Transverse colon (tissue), 4 donors: ENCODE measurements around the gene RNFT2. TPM values are rescaled to one million over a fixed set of nuclear protein-coding genes. Genes with fewer than 3 reads are reported as not detected.
"Not testable (repeated sequence)": the region's sequence is repeated elsewhere in the genome, so short reads cannot be mapped to it uniquely, and the experiment has no call there.

Source experiments
- DNase-seq: peaks from one replicate; pipeline ENCODE4 v3.0.0-alpha.2; 2019
- H3K27ac ChIP-seq, 4 donors: fragments of 200-600 bp; sonication (generic); 2 replicates each; pipeline ENCODE4 v1.5.1; 2016 to 2018; ENCODE audit warnings: inconsistent platforms in 4 of 4
- H3K27me3 ChIP-seq: fragments of 200-600 bp; sonication (generic); 2 replicates; pipeline ENCODE4 v1.5.1; 2017; ENCODE audit warnings: inconsistent platforms
- H3K36me3 ChIP-seq, 4 donors: fragments of 200-600 bp; sonication (generic); 2 replicates each; pipeline ENCODE4 v1.5.1; 2017 to 2019; ENCODE audit warnings: inconsistent platforms in 4 of 4
- H3K4me1 ChIP-seq, 4 donors: fragments of 200-600 bp; sonication (generic); 2 replicates each; pipeline ENCODE4 v1.5.1; 2017 to 2020; ENCODE audit warnings: inconsistent platforms in 4 of 4
- H3K4me3 ChIP-seq, 4 donors: fragments of 200-600 bp; sonication (generic); 1 replicate in 1 of 4; 2 replicates in 3 of 4; pipeline versions ENCODE4 v1.5.1 to v1.6.1; 2017 to 2019; ENCODE audit warnings: inconsistent platforms in 4 of 4
- H3K9me3 ChIP-seq, 2 donors: fragments of 200-600 bp; sonication (generic); 2 replicates each; pipeline ENCODE4 v1.5.1; 2017 to 2019; ENCODE audit warnings: inconsistent platforms in 2 of 2
- EP300 ChIP-seq: sonication (generic); formaldehyde crosslinking; IDR thresholded peaks from one replicate; pipeline ENCODE4 v1.6.1; 2017; ENCODE audit warnings: antibody characterized with exemption, low read depth
- POLR2A ChIP-seq: fragments of 450-650 bp; IDR thresholded peaks from one replicate; pipeline ENCODE4 v1.6.1; 2016; ENCODE audit warnings: antibody characterized with exemption, mild to moderate bottlenecking, moderate library complexity
- POLR2AphosphoS5 ChIP-seq, 3 donors: sonication (generic); formaldehyde crosslinking; IDR thresholded peaks; one replicate each; pipeline ENCODE4 v1.6.1; 2016; ENCODE audit warnings: antibody characterized with exemption in 3 of 3
- WGBS, 2 donors: methylation state at CpG; one replicate each; pipeline ENCODE4 v1.1.5; 2018; ENCODE audit warnings: low coverage in 1 of 2; 5-methylcytosine and 5-hydroxymethylcytosine counted together
- in situ Hi-C, 4 donors: fragments of 200-750 bp; cut with MboI; loops; one replicate each; pipeline versions ENCODE4 v1.15.0 to v1.15.1; 2017; ENCODE audit warnings: low sequenced_read_pairs in 3 of 4, low pct_ligation_motif_present in 1 of 4, low pct_unique_long_range_greater_than_20kb in 1 of 4
- intact Hi-C: fragments of 100-400 bp; cut with DNase I; formaldehyde crosslinking; loops from one replicate; pipeline ENCODE4 v1.15.1; 2023; ENCODE audit warnings: low total_unique reads
- total RNA-seq, 4 donors: library from RNA; depleted of rRNA; stranded (reverse); fragments of >200 nt; gene quantifications; one replicate each; pipeline ENCODE4 v1.1.0, GENCODE V29; 2016
- TF ChIP-seq, protein P1 (sequence below), 5 experiments: fragments of 200-600 bp in 3 of 5; fragments of 450-650 bp in 2 of 5; sonication (generic) in 3 of 5; IDR thresholded peaks; 1 replicate in 2 of 5; 2 replicates in 3 of 5; pipeline ENCODE4 v1.5.1; 2016 to 2017; ENCODE audit warnings: antibody characterized with exemption in 5 of 5, inconsistent platforms in 3 of 5, mild to moderate bottlenecking in 2 of 5, moderate library complexity in 1 of 5

RNFT2 gene
- total RNA-seq, 4 donors from 2014 or later: 0.20 to 1.1 (median 0.68) TPM; not detected in 1

DNA sequence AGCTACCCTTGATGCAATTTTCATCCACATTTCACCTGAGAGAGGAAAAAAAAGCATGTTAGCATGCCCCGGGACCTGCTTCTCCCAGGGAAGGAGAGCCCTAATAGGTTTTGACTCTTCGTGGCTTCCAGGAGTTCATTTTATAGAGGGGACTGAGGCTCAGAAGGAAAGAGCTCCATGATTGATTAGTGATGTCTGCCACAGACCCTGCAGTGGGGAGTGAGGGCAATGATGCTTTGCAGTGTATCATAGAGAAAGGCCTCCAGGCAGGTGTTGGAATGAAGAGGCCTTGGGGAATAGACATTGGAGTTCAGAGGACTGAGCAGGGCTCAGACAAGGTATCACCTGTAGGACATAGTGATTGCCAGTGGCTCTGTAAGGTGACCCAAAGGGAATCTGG is 41.5 kb downstream of the RNFT2 start:
- in situ Hi-C loops (no loop called here), intact Hi-C loops (no loop called here)
- Histone ChIP-seq H3K27me3 (no peaks in the 10 kb centered on the region), H3K4me1 (no peaks in the 10 kb centered on the region), H3K4me3 (no peak overlapping the region), H3K9me3 (no peaks in the 10 kb centered on the region), H3K36me3 (no peaks in the 10 kb centered on the region), H3K27ac (no peak overlapping the region)
- DNase-seq: no peak
- TF ChIP-seq, protein P1, sequence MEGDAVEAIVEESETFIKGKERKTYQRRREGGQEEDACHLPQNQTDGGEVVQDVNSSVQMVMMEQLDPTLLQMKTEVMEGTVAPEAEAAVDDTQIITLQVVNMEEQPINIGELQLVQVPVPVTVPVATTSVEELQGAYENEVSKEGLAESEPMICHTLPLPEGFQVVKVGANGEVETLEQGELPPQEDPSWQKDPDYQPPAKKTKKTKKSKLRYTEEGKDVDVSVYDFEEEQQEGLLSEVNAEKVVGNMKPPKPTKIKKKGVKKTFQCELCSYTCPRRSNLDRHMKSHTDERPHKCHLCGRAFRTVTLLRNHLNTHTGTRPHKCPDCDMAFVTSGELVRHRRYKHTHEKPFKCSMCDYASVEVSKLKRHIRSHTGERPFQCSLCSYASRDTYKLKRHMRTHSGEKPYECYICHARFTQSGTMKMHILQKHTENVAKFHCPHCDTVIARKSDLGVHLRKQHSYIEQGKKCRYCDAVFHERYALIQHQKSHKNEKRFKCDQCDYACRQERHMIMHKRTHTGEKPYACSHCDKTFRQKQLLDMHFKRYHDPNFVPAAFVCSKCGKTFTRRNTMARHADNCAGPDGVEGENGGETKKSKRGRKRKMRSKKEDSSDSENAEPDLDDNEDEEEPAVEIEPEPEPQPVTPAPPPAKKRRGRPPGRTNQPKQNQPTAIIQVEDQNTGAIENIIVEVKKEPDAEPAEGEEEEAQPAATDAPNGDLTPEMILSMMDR (IDR thresholded peaks at IDR 0.05): no peak
- TF ChIP-seq POLR2AphosphoS5 (IDR thresholded peaks at IDR 0.05): no peak
- 94 to 100% methylated on average over 2 of the region's 2 CpGs for WGBS, 2 donors

DNA sequence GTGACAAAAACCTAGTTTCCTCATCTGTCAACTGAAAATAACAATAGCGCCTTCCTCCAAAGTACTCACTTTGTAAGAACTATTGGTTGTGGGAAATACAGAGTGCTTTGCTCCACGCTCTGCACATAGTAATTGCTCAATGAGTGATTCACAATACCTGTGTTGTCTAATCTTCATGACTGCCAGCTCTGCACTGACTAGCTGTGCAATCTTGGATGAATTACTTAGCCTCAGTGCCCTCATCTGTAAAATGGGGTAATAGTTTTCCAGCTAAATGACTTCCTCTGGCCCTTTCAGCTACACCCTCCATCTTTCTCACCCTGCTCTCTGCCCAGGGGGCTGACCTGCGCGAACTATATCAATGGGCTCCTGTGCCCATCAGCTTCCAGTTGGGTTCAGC is 42.8 kb downstream of the RNFT2 start:
- TF ChIP-seq POLR2A (no peak), EP300 (no peak), POLR2AphosphoS5 (IDR thresholded peaks at IDR 0.05) (no peak)
- TF ChIP-seq, protein P1 (IDR thresholded peaks at IDR 0.05): no peak

DNA sequence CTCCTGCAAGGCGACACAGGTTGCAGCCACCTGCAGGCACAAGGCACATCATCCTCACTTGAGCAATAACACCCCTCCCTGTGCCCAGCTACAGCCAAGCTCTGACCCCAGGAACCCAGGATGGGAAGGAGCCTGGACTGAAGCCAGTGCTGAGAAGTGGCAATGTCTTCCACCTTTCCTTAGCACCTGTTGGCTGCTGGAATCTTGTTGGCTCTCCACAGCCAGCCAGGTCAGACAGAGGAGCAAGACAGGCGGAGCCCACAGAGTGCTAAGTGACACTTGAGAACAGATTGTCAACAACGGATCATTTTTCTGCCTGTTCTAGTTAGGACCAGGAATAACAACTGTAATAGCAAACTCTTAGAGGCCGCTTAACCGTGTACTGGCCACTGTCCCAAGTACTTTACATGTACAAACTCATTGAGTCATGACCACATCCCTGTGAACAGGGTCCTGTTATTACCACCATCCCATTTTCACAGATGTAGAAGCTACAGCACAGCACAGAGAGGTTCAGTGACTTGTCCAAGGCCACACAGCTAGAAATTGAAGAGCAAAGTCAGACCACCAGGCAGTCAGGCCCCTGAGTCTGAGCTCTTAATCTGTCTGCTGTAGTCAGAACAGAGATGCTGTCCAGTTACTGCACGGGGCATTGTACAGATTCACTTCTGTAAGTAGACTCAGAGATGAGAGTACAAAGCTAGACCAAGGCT is 45.6 kb downstream of the RNFT2 start:
- H3K4me3 ChIP-seq: no peak overlapping the region
- intact Hi-C loops (no loop called here), in situ Hi-C loops (no loop called here)
- WGBS, 2 donors: 82 to 87% methylated on average over 2 to 6 of the region's 6 CpGs
- TF ChIP-seq, protein P1 (IDR thresholded peaks at IDR 0.05): no peak
- TF ChIP-seq POLR2AphosphoS5 (IDR thresholded peaks at IDR 0.05) (no peak), POLR2A (no peak), EP300 (no peak)
- H3K27me3 ChIP-seq: no peaks in the 10 kb centered on the region
- no peaks in the 10 kb centered on the region for H3K4me1 ChIP-seq
- H3K27ac ChIP-seq: no peak overlapping the region
- no peaks in the 10 kb centered on the region for H3K9me3 ChIP-seq
- no peaks in the 10 kb centered on the region for H3K36me3 ChIP-seq
- DNase-seq: no peak

More for the DNA sequence above, 42.8 kb downstream of the RNFT2 start:
- Histone ChIP-seq H3K27ac (no peak overlapping the region), H3K9me3 (no peaks in the 10 kb centered on the region), H3K27me3 (no peaks in the 10 kb centered on the region), H3K4me1 (no peaks in the 10 kb centered on the region), H3K36me3 (no peaks in the 10 kb centered on the region), H3K4me3 (no peak overlapping the region)
- 50 to 81% methylated on average over 2 to 4 of the region's 4 CpGs for WGBS, 2 donors
- intact Hi-C loops: no loop called here
- no peak for DNase-seq
- in situ Hi-C loops: no loop called here

DNA sequence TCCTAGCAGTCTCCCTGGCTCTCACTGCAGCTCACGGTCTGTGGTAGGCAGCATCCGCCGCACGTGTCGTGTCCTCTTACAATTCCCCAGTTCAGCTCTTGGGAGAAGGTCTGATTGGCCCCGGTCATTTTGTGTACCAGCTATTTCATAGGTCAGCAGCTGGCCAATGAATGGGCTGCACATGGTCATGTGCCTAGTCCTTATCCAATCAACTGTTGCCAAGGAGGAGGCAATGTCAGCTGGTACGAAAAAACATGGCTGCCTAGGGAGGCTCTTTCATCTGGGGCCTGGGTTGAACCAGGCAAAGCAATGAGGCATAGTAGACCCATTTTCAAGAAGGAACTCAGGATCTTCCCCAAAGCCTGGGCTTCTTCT is 46.1 kb downstream of the RNFT2 start:
- in situ Hi-C loops (no loop called here), intact Hi-C loops (no loop called here)
- no peaks in the 10 kb centered on the region for H3K27me3 ChIP-seq
- H3K36me3 ChIP-seq: no peaks in the 10 kb centered on the region
- H3K27ac ChIP-seq: no peak overlapping the region
- no peak for DNase-seq
- H3K4me3 ChIP-seq: no peak overlapping the region
- no peaks in the 10 kb centered on the region for H3K4me1 ChIP-seq
- no peak for TF ChIP-seq POLR2AphosphoS5 (IDR thresholded peaks at IDR 0.05)
- no peak for TF ChIP-seq EP300
- TF ChIP-seq, protein P1 (IDR thresholded peaks at IDR 0.05): no peak
- TF ChIP-seq POLR2A: no peak
- H3K9me3 ChIP-seq: no peaks in the 10 kb centered on the region
- WGBS, 2 donors: 98% methylated on average over 7 of the region's 7 CpGs; no CpG with 5 or more reads in 1 of the 2 donors

DNA sequence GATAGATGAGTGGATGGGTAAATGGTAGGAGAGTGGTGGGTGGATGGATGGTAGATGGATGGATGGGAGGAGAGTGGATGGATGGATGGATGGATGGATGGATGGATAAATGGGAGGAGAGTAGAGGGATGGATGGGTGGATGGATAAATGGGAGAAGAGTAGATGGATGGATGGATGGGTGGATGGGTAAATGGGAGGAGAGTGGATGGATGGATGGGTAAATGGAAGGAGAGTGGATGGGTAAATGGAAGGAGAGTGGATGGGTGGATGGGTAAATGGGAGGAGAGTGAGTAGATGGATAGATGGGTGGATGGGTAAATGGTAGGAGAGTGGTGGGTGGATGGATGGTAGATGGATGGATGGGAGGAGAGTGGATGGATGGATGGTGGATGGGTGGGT is 51.4 kb downstream of the RNFT2 start:
- H3K4me3 ChIP-seq, DNase-seq, H3K27me3 ChIP-seq, intact Hi-C loops, H3K4me1 ChIP-seq, H3K27ac ChIP-seq, in situ Hi-C loops, H3K9me3 ChIP-seq, H3K36me3 ChIP-seq: not testable (repeated sequence)
